K562 (cell line): ENCODE measurements around the gene ADAM15. TPM values are rescaled to one million over a fixed set of nuclear protein-coding genes. Genes with fewer than 3 reads are reported as not detected.

Experiments
- BHLHE40 ChIP-seq: IDR thresholded peaks from 2 replicates; pipeline ENCODE4 v1.6.1; 2011; ENCODE audit warnings: low read length, improper control_type of control experiment
- BRD9 ChIP-seq: fragments of 450-650 bp; IDR thresholded peaks from 2 replicates; pipeline ENCODE4 v1.6.1; 2018; ENCODE audit warnings: low read depth; ENCODE audit not compliant: partially characterized antibody
- CREB5 ChIP-seq: fragments of 250-450 bp; sonication (Bioruptor Pico); IDR thresholded peaks from 2 replicates; pipeline ENCODE4 v1.5.0; 2020; ENCODE audit warnings: mild to moderate bottlenecking
- FOXA3 ChIP-seq, 2 experiments: fragments of 450-650 bp in 1 of 2; sonication (generic) in 1 of 2; formaldehyde crosslinking; IDR thresholded peaks in 1 of 2; conservative IDR thresholded peaks in 1 of 2; 2 replicates each; pipeline versions ENCODE4 v1.4.0 to v1.8.0; 2020 to 2022; ENCODE audit warnings: mild to moderate bottlenecking in 2 of 2, missing genetic modification reagents in 1 of 2
- HDAC1 ChIP-seq, 2 experiments: fragments of 450-650 bp; IDR thresholded peaks; 2 replicates each; pipeline ENCODE4 v1.6.1; 2016 to 2017; ENCODE audit warnings: inconsistent platforms in 1 of 2, mild to moderate bottlenecking in 1 of 2, moderate library complexity in 1 of 2
- MED1 ChIP-seq: sonication (generic); formaldehyde crosslinking; IDR thresholded peaks from 2 replicates; pipeline ENCODE4 v1.8.1; 2023; ENCODE audit warnings: missing genetic modification reagents, borderline replicate concordance
- NELFE ChIP-seq: IDR thresholded peaks from 2 replicates; pipeline ENCODE4 v1.6.1; 2011; ENCODE audit warnings: mild to moderate bottlenecking; ENCODE audit not compliant: insufficient read depth, insufficient read length
- NR2C2 ChIP-seq, 2 experiments: fragments of 200-800 bp in 1 of 2; sonication (Bioruptor generic) in 1 of 2; sonication (generic) in 1 of 2; formaldehyde crosslinking in 1 of 2; IDR thresholded peaks; 2 replicates each; pipeline versions ENCODE4 v1.6.1 to v1.8.0; 2016 to 2022; ENCODE audit warnings: mild to moderate bottlenecking in 1 of 2, missing compliant biosample characterization in 1 of 2, missing genetic modification characterization in 1 of 2, missing genetic modification reagents in 1 of 2
- RAD51 ChIP-seq: fragments of 450-650 bp; IDR thresholded peaks from 2 replicates; pipeline ENCODE4 v1.7.1; 2016; ENCODE audit warnings: low read depth, mild to moderate bottlenecking, borderline replicate concordance
- RBM25 ChIP-seq: fragments of 200-400 bp; formaldehyde crosslinking; IDR thresholded peaks from 2 replicates; pipeline ENCODE4 v1.6.1; 2018; ENCODE audit warnings: low read length, low read depth, moderate library complexity; ENCODE audit not compliant: severe bottlenecking
- SMARCA5 ChIP-seq: fragments of 450-650 bp; IDR thresholded peaks from 2 replicates; pipeline ENCODE4 v1.6.1; 2016
- SMARCC2 ChIP-seq: fragments of 450-650 bp; IDR thresholded peaks from 2 replicates; pipeline ENCODE4 v1.6.1; 2017; ENCODE audit warnings: antibody characterized with exemption, moderate library complexity, mild to moderate bottlenecking, low read depth
- SRSF9 ChIP-seq: fragments of 200-400 bp; formaldehyde crosslinking; IDR thresholded peaks from 2 replicates; pipeline ENCODE4 v1.6.1; 2017; ENCODE audit warnings: low read depth, low read length, borderline replicate concordance
- TEAD1 ChIP-seq, 2 experiments: fragments of 450-650 bp in 1 of 2; sonication (generic) in 1 of 2; formaldehyde crosslinking; IDR thresholded peaks; 2 replicates each; pipeline versions ENCODE4 v1.4.0 to v1.8.0; 2020 to 2022; ENCODE audit warnings: mild to moderate bottlenecking in 2 of 2, missing genetic modification reagents in 1 of 2
- TFAP4 ChIP-seq: sonication (generic); formaldehyde crosslinking; IDR thresholded peaks from 2 replicates; pipeline ENCODE4 v1.8.0; 2022; ENCODE audit warnings: missing genetic modification reagents, mild to moderate bottlenecking, moderate library complexity, borderline replicate concordance
- UBTF ChIP-seq, 2 experiments: IDR thresholded peaks; 2 replicates each; pipeline ENCODE4 v1.6.1; 2012; ENCODE audit warnings: improper control_type of control experiment in 2 of 2, low read depth in 2 of 2, low read length in 2 of 2, borderline replicate concordance in 1 of 2
- ZNF174 ChIP-seq: fragments of 250-450 bp; sonication (Bioruptor Pico); IDR thresholded peaks from 2 replicates; pipeline ENCODE4 v1.4.0; 2020; ENCODE audit warnings: mild to moderate bottlenecking
- ZNF184 ChIP-seq: sonication (generic); formaldehyde crosslinking; IDR thresholded peaks from 2 replicates; pipeline ENCODE4 v1.5.0; 2020; ENCODE audit warnings: missing genetic modification reagents
- ZNF512 ChIP-seq: IDR thresholded peaks from 2 replicates; pipeline ENCODE4 v1.6.1; 2016; ENCODE audit warnings: missing genetic modification characterization, missing compliant biosample characterization
- polyA plus RNA-seq, 8 experiments: library from polyadenylated mRNA; depleted of rRNA in 4 of 8; stranded (reverse) in 5 of 8; unstranded in 3 of 8; fragments of >200 nt; fragmentation: Nextera tagmentation in 2 of 8; fragmentation: Illumina TruSeq in 1 of 8; extraction: Ambion mirVana in 2 of 8; extraction: Trizol in 1 of 8; gene quantifications; 2 replicates each; pipeline versions ENCODE4 v1.2.1 to v1.2.3, GENCODE V29; 2011 to 2014; ENCODE audit warnings: inconsistent platforms in 1 of 8, missing spikeins in 1 of 8
- total RNA-seq, 7 experiments: library from RNA; depleted of rRNA in 6 of 7; stranded (reverse); fragments of >200 nt in 6 of 7; fragmentation: Illumina TruSeq in 2 of 7; extraction: Trizol in 2 of 7; gene quantifications; 2 replicates each; pipeline versions ENCODE4 v1.2.1 to v1.2.3, GENCODE V29; 2011 to 2021; ENCODE audit warnings: low replicate concordance in 1 of 7

The ADAM15 gene
- total and polyA plus RNA-seq, 9 of the 15 experiments (the other 6 are each of a cell fraction or from before 2014, with no cell fraction given) = 0.69 to 72.3 (median 32.8) TPM

GRCh38 chr1:155091071-155092051 lies 40.2 kb downstream of the ADAM15 start (continued):
- no peak for TF ChIP-seq UBTF (IDR thresholded peaks at IDR 0.05; ENCODE audit: borderline replicate concordance in 1 of 2, low read depth in 2 of 2, low read length in 2 of 2)
- TF ChIP-seq HDAC1 (IDR thresholded peaks at IDR 0.05) = 0 out of 4 replicates have a peak, but pooled peaks of 1 of the 2 experiments have one; percentile 26
- TF ChIP-seq SMARCA5 = no peak
- peak; percentile 67; the same call in 1 of the 2 replicates for TF ChIP-seq TFAP4 (CRISPR knock-in tag)
- TF ChIP-seq NR2C2 (CRISPR knock-in tag; IDR thresholded peaks at IDR 0.05) = no peak
- TF ChIP-seq NR2C2 (tag; IDR thresholded peaks at IDR 0.05) = peak; percentile 26; the same call in 1 of the 2 replicates
- TF ChIP-seq ZNF174 (CRISPR knock-in tag) = no peak
- no peak for TF ChIP-seq BRD9
- no peak for TF ChIP-seq SMARCC2
- peak; percentile 49; the same call in 1 of the 2 replicates for TF ChIP-seq RAD51
- no peak for TF ChIP-seq RBM25
- TF ChIP-seq ZNF184 (CRISPR knock-in tag) = no peak
- TF ChIP-seq NELFE = no peak
- no peak for TF ChIP-seq ZNF512 (tag)
- TF ChIP-seq FOXA3 (CRISPR knock-in tag; conservative IDR thresholded peaks at IDR 0.05 in 1 of 2, IDR thresholded peaks at IDR 0.05 in 1 of 2) = peak in 1 of 2 experiments; percentile 77; a peak in 2 of 4 replicates
- TF ChIP-seq CREB5 (CRISPR knock-in tag) = no peak
- 0 out of 2 replicates have a peak, but pooled peaks have one; percentile 12 for TF ChIP-seq BHLHE40
- no peak for TF ChIP-seq SRSF9
- no peak for TF ChIP-seq MED1 (CRISPR knock-in tag)
- TF ChIP-seq TEAD1 (CRISPR knock-in tag; IDR thresholded peaks at IDR 0.05) = peak in 1 of 2 experiments; percentile 61; a peak in 1 of 4 replicates
